Loucy (cell line): ENCODE results near the gene RSPH9.
A peak's percentile ranks its signal among the peaks of the same experiment; 100 is the strongest.

ENCODE experiments used
- H2AFZ ChIP-seq: fragments of 200-600 bp; sonication (generic); 2 replicates; pipeline ENCODE4 v1.6.0; 2016; ENCODE audit warnings: antibody characterized with exemption, mild to moderate bottlenecking, low read length, moderate library complexity
- H3F3A ChIP-seq: fragments of 200-600 bp; 2 replicates; pipeline ENCODE4 v1.6.0; 2016; ENCODE audit warnings: antibody characterized with exemption, low read depth, mild to moderate bottlenecking
- H3K27me3 ChIP-seq: fragments of 200-600 bp; sonication (generic); 2 replicates; pipeline ENCODE4 v1.6.1; 2014; ENCODE audit warnings: low read length, mild to moderate bottlenecking; ENCODE audit not compliant: insufficient read depth, poor library complexity, severe bottlenecking
- H3K36me3 ChIP-seq: fragments of 200-600 bp; sonication (generic); 2 replicates; pipeline ENCODE4 v1.6.1; 2016; ENCODE audit warnings: low read length; ENCODE audit not compliant: insufficient read depth
- H3K4me1 ChIP-seq: fragments of 200-600 bp; sonication (generic); 2 replicates; pipeline ENCODE4 v1.5.1; 2014; ENCODE audit warnings: low read length, mild to moderate bottlenecking; ENCODE audit not compliant: insufficient read depth, poor library complexity, severe bottlenecking
- H3K4me2 ChIP-seq: fragments of 200-600 bp; sonication (generic); 2 replicates; pipeline ENCODE4 v1.6.0; 2014; ENCODE audit warnings: antibody characterized with exemption, low read length, low read depth, mild to moderate bottlenecking; ENCODE audit not compliant: poor library complexity, severe bottlenecking
- H3K4me3 ChIP-seq: fragments of 200-600 bp; sonication (generic); 2 replicates; pipeline ENCODE4 v1.5.1; 2014; ENCODE audit warnings: low read length, mild to moderate bottlenecking, mixed read lengths; ENCODE audit not compliant: poor library complexity, severe bottlenecking
- H3K79me2 ChIP-seq: fragments of 200-600 bp; sonication (generic); 2 replicates; pipeline ENCODE4 v1.6.1; 2014; ENCODE audit warnings: low read length; ENCODE audit not compliant: insufficient read depth
- H3K9ac ChIP-seq: fragments of 200-600 bp; sonication (generic); 2 replicates; pipeline ENCODE4 v1.6.0; 2014; ENCODE audit warnings: mild to moderate bottlenecking, low read depth, low read length, moderate library complexity; ENCODE audit not compliant: poor library complexity, severe bottlenecking
- H3K9me2 ChIP-seq: fragments of 200-600 bp; sonication (generic); replicated peaks from 2 replicates; pipeline ENCODE4 v1.6.1; 2016; ENCODE audit warnings: low read depth, low read length, mixed read lengths
- H3K9me3 ChIP-seq: fragments of 200-600 bp; sonication (generic); 2 replicates; pipeline ENCODE4 v1.6.1; 2014; ENCODE audit warnings: mild to moderate bottlenecking, antibody characterized with exemption, low read length, low read depth; ENCODE audit not compliant: insufficient read depth
- H4K20me1 ChIP-seq: fragments of 200-600 bp; sonication (generic); 2 replicates; pipeline ENCODE4 v1.6.0; 2014; ENCODE audit warnings: antibody characterized with exemption, low read length, mild to moderate bottlenecking; ENCODE audit not compliant: insufficient read depth, poor library complexity, severe bottlenecking
- CTCF ChIP-seq: fragments of 200-600 bp; sonication (generic); conservative IDR thresholded peaks from 2 replicates; pipeline ENCODE4 v1.5.1; 2014; ENCODE audit warnings: mild to moderate bottlenecking, antibody characterized with exemption, low read length
- EZH2phosphoT487 ChIP-seq: fragments of 200-600 bp; IDR thresholded peaks from 2 replicates; pipeline ENCODE4 v1.6.1; 2018; ENCODE audit warnings: antibody characterized with exemption, mild to moderate bottlenecking, moderate library complexity, borderline replicate concordance

RSPH9 gene

DNA sequence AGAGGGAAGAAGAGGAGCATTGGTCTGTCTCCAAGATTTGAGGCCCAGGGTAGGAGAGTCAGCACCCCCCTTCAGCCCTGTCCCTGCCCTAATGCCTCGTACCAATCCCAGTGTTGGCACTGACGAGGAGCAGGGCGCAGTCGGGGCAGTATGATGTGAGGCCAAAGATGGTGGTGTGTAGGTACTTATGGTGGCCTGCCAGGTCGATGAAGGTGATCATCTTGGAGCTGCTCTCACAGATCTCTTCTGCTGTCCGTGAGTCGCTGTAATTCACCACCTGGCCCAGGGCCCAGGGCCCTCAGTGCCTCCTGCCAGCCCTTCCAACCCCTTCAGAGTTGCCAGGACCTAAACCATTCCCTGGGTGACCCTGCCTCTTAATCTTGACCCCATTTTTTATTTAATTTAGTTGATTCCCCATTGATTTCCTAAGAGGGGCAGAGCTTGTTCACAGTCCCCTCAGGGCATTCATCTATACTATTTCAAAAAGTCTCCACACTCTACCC is 20.0 kb upstream of the RSPH9 start:
- Histone ChIP-seq H3K79me2 (peaks cover 36% of the 10 kb centered on the region), H3K9me2 (no peaks in the 10 kb centered on the region), H3K9ac (no peak overlapping the region), H3F3A (no peaks in the 10 kb centered on the region), H3K4me1 (peaks cover 14% of the 10 kb centered on the region), H3K4me2 (no peak overlapping the region), H3K27me3 (no peaks in the 10 kb centered on the region), H3K4me3 (no peak overlapping the region), H2AFZ (no peak overlapping the region), H3K36me3 (peaks cover 53% of the 10 kb centered on the region; the same call in 1 of the 2 replicates), H3K9me3 (no peaks in the 10 kb centered on the region), H4K20me1 (peaks cover 10% of the 10 kb centered on the region)
- TF ChIP-seq CTCF, result no peak
- no peak for TF ChIP-seq EZH2phosphoT487

DNA sequence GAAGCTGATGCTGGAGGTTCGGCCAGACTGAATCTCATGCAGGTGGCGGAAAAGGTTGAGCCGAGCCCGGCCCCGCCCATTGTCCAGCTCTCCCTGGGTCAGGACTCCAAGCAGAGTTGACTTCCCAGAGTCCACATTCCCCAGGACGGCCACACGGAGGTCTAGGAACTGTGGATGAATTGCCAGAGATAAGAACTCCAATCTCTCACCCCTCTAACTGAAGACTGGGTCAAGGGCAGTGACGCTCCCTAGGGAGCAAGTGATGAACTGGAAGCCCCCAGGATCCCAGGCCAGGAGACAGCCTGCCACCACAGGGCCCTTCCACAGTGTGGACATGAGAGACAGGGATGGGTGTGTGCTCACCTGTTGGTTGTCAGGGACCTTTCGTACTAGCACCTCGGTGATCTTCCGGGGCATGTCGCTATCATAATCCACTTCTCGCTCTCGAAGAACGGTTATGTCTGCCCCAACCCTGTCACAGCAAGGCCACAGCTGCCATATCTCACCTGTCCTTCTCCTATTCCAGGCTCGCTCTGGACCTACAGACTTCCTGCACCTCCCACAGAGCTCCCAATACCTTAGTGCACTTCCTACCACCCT is 19.3 kb upstream of the RSPH9 start:
- Histone ChIP-seq H3K79me2 (peaks cover 36% of the 10 kb centered on the region), H3K27me3 (no peaks in the 10 kb centered on the region), H3K4me2 (peak overlapping the region; percentile 77), H3K36me3 (peaks cover 53% of the 10 kb centered on the region; the same call in 1 of the 2 replicates), H3K4me3 (no peak overlapping the region), H4K20me1 (peaks cover 10% of the 10 kb centered on the region), H3K4me1 (peaks cover 17% of the 10 kb centered on the region), H3F3A (no peaks in the 10 kb centered on the region), H3K9me2 (no peaks in the 10 kb centered on the region), H3K9ac (no peak overlapping the region), H2AFZ (no peak overlapping the region), H3K9me3 (no peaks in the 10 kb centered on the region)
- TF ChIP-seq EZH2phosphoT487 (no peak), CTCF (no peak)

DNA sequence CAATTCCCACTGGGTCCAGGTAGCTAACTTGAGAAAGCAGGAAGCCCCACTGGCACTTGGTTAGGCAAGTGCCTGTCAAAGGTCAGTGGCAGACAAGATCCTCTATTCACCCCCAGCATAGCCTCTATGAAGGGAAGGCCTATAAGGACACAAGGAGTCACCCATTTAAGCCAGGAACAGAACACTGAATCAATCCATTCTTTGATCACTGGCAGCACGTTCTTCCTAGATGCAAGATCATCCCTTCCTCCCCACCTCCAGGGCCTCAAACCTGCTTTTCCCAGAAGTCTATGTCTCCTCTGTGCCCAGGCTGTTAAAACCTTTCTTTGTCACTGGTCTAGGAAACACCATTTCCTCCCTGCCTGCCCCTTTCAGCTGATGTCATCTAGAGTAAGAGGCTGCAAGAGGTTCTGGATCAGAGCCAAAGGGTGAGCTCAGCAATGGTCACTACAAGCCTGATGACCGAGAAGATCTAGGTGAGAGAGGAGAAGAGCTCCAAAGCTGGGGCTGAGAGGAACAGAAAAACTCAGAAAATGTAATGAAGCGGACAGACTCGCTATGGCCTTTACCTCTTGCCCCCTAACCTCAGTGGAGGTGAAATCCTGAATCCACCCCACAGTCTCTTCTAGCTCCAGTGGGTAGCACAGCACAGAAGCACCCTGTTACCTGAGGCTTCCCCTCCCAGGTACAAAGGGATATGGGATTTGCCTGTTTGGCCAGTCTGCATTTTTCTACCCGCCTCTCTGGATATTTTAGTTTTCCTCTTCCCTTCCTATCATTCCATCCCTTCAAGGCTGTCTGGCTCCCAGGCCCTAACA is 17.6 kb upstream of the RSPH9 start:
- TF ChIP-seq EZH2phosphoT487 (no peak), CTCF (no peak)
- Histone ChIP-seq H3K4me1 (peaks cover 27% of the 10 kb centered on the region), H3K27me3 (no peaks in the 10 kb centered on the region), H2AFZ (no peak overlapping the region), H3K4me3 (peak overlapping the region; percentile 86), H3K36me3 (peaks cover 36% of the 10 kb centered on the region; the same call in 1 of the 2 replicates), H3F3A (no peaks in the 10 kb centered on the region), H3K9me3 (no peaks in the 10 kb centered on the region), H3K9me2 (no peaks in the 10 kb centered on the region), H3K79me2 (peaks cover 36% of the 10 kb centered on the region), H4K20me1 (peaks cover 10% of the 10 kb centered on the region), H3K9ac (peak overlapping the region; percentile 81), H3K4me2 (peak overlapping the region; percentile 77)
